ENCODE results near the gene BTBD10. TPM values are rescaled to one million over a fixed set of nuclear protein-coding genes. Genes with fewer than 3 reads are reported as not detected.

The BTBD10 gene
- polyA plus RNA-seq, 1 donor from 2014 or later, result 143 TPM

- Histone ChIP-seq H3K4me2 (ENCODE audit: low read length) (no peak overlapping the region), H2AFZ (ENCODE audit: low read depth, low read length) (no peak overlapping the region), H3K9ac (ENCODE audit: low read length) (no peak overlapping the region), H3K79me2 (replicated peaks; ENCODE audit: insufficient read depth, low read length) (no peaks in the 10 kb centered on the region), H3K9me2 (ENCODE audit: insufficient read depth, low read length) (no peaks in the 10 kb centered on the region), H4K20me1 (ENCODE audit: insufficient read depth) (no peaks in the 10 kb centered on the region), H3K36me3 (ENCODE audit: insufficient read depth, low read length) (peaks cover 4% of the 10 kb centered on the region), H3K27ac (ENCODE audit: low read length) (no peak overlapping the region), H3F3A (ENCODE audit: insufficient read depth, low read length, poor library complexity, severe bottlenecking) (no peaks in the 10 kb centered on the region), H3K4me3 (ENCODE audit: low read length) (no peak overlapping the region), H3K27me3 (ENCODE audit: insufficient read depth, low read depth, low read length) (no peaks in the 10 kb centered on the region), H3K9me3 (ENCODE audit: low read length) (no peaks in the 10 kb centered on the region)
- TF ChIP-seq POLR2AphosphoS5 (IDR thresholded peaks at IDR 0.05) (no peak), RAD21 (conservative IDR thresholded peaks at IDR 0.05) (no peak), EZH2 (IDR thresholded peaks at IDR 0.05; ENCODE audit: borderline replicate concordance, insufficient read depth, low read length, poor library complexity, severe bottlenecking) (no peak), MXI1 (conservative IDR thresholded peaks at IDR 0.05; ENCODE audit: poor library complexity, severe bottlenecking) (no peak), CTCF (IDR thresholded peaks at IDR 0.05; ENCODE audit: poor library complexity, severe bottlenecking) (no peak), TAF1 (IDR thresholded peaks at IDR 0.05; ENCODE audit: low read depth) (no peak), SMC3 (conservative IDR thresholded peaks at IDR 0.05; ENCODE audit: poor library complexity) (no peak), EP300 (conservative IDR thresholded peaks at IDR 0.05; ENCODE audit: poor library complexity, severe bottlenecking) (no peak), REST (IDR thresholded peaks at IDR 0.05; ENCODE audit: borderline replicate concordance) (no peak)
Measured at GRCh38 chr11:13380731-13381130, 82.3 kb downstream of the BTBD10 start.

- H3K27me3 ChIP-seq (ENCODE audit: insufficient read depth, low read depth, low read length), result no peaks in the 10 kb centered on the region
- H3F3A ChIP-seq (ENCODE audit: insufficient read depth, low read length, poor library complexity, severe bottlenecking), result no peaks in the 10 kb centered on the region
- H3K9me2 ChIP-seq (ENCODE audit: insufficient read depth, low read length), result no peaks in the 10 kb centered on the region
- no peak overlapping the region for H2AFZ ChIP-seq (ENCODE audit: low read depth, low read length)
- no peak overlapping the region for H3K4me3 ChIP-seq (ENCODE audit: low read length)
- H3K9me3 ChIP-seq (ENCODE audit: low read length), result no peaks in the 10 kb centered on the region
- no peaks in the 10 kb centered on the region for H3K36me3 ChIP-seq (ENCODE audit: insufficient read depth, low read length)
- H3K9ac ChIP-seq (ENCODE audit: low read length), result no peak overlapping the region
- no peaks in the 10 kb centered on the region for H4K20me1 ChIP-seq (ENCODE audit: insufficient read depth)
- no peaks in the 10 kb centered on the region for H3K79me2 ChIP-seq (replicated peaks; ENCODE audit: insufficient read depth, low read length)
- H3K4me2 ChIP-seq (ENCODE audit: low read length), result no peak overlapping the region
- TF ChIP-seq POLR2AphosphoS5 (IDR thresholded peaks at IDR 0.05) (no peak), RAD21 (conservative IDR thresholded peaks at IDR 0.05) (no peak), EP300 (conservative IDR thresholded peaks at IDR 0.05; ENCODE audit: poor library complexity, severe bottlenecking) (no peak), CTCF (IDR thresholded peaks at IDR 0.05; ENCODE audit: poor library complexity, severe bottlenecking) (no peak), REST (IDR thresholded peaks at IDR 0.05; ENCODE audit: borderline replicate concordance) (no peak), EZH2 (IDR thresholded peaks at IDR 0.05; ENCODE audit: borderline replicate concordance, insufficient read depth, low read length, poor library complexity, severe bottlenecking) (no peak), TAF1 (IDR thresholded peaks at IDR 0.05; ENCODE audit: low read depth) (no peak), SMC3 (conservative IDR thresholded peaks at IDR 0.05; ENCODE audit: poor library complexity) (no peak), MXI1 (conservative IDR thresholded peaks at IDR 0.05; ENCODE audit: poor library complexity, severe bottlenecking) (no peak)
- no peak overlapping the region for H3K27ac ChIP-seq (ENCODE audit: low read length)
Measured at GRCh38 chr11:13378316-13378715, 84.7 kb downstream of the BTBD10 start.

All from neural cell (in vitro differentiated cells).